LNCAP (cell line): ENCODE data around the gene GNL3.

Experiments
- TF ChIP-seq, protein P1 (sequence below): fragments of 450-650 bp; IDR thresholded peaks from 2 replicates; pipeline ENCODE4 v1.5.1; 2017; ENCODE audit warnings: mild to moderate bottlenecking

Gene GNL3

DNA sequence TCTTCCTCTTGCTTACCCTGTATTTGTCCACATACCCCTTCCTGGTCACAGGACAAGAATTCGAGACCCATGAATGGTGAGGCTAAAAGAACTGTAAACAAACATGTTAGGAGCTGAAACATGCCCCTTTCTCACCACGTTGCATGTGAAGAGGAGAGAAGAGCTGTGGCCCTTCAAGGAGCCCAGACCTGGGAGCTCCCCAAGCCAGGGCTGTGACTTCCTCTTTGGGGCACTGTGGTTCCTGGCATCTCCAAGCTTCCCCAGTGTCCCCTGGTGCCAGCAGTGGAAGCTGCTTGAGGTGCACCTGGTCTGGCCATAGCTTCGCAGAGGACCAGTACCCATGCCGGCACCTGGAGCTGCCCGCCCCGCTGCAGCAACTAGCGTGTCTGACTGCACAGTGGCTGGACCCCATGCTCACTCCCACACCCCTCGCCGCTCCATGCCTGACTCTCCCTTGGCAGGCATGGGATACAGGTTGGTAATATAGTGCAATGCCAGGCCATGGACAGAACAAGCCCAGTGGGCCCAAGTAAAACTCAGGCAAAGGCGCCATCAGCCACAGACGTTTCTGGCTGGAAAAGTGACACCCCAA lies 30.0 kb downstream of the GNL3 start:
- TF ChIP-seq, protein P1, sequence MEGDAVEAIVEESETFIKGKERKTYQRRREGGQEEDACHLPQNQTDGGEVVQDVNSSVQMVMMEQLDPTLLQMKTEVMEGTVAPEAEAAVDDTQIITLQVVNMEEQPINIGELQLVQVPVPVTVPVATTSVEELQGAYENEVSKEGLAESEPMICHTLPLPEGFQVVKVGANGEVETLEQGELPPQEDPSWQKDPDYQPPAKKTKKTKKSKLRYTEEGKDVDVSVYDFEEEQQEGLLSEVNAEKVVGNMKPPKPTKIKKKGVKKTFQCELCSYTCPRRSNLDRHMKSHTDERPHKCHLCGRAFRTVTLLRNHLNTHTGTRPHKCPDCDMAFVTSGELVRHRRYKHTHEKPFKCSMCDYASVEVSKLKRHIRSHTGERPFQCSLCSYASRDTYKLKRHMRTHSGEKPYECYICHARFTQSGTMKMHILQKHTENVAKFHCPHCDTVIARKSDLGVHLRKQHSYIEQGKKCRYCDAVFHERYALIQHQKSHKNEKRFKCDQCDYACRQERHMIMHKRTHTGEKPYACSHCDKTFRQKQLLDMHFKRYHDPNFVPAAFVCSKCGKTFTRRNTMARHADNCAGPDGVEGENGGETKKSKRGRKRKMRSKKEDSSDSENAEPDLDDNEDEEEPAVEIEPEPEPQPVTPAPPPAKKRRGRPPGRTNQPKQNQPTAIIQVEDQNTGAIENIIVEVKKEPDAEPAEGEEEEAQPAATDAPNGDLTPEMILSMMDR = no peak

DNA sequence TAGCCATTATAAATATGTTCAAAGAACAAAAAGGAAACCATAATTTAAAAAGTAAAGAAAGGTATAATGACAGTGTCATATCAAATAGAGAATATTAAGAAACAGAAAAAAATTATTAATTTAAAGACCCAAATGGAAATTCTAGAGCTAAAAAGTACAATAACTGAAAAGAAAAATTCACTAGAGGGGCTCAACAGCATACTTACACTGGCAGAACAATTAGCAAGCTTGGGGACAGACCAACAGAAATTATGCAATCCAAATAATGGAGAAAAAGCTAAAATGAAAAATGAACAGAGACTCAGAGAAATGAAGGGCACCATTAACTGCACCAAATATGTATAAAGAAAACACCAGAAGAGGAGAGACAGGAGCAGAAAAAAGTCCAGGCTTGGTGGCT lies 33.8 kb downstream of the GNL3 start:
- TF ChIP-seq, protein P1 = no peak

DNA sequence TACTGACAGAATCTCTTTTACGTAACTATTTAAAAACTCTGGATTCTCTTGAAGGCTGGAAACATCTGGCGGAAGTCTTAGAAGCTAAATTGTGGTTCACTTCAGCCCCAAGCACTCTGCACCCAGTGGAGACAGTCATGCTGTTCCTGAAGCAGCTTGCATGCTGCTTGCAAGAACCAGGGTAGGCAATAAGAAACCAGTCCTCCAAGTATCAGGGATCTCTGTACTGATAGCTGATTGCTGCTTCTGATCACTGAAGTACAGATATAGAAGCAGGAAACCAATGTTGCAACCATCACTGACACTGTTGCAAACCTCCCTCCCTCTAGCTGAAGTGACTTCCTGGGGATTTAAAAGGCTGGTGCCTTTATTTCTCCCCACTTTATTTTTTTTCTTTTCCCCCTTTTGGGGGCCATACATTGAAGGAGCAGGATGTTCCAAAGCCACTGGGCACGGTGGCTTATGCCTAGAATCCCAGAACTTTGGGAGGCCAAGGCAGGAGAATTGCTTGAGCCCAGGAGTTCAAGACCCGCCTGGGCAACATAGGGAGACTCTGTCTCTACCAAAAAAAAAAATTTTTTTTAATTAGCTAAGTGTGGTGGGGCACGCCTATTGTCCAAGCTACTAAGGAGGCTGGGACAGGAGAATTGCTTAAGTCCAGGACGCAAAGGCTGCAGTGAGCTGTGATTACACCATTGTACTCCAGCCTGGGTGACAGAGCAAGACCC lies 35.3 kb downstream of the GNL3 start:
- TF ChIP-seq, protein P1 = no peak

DNA sequence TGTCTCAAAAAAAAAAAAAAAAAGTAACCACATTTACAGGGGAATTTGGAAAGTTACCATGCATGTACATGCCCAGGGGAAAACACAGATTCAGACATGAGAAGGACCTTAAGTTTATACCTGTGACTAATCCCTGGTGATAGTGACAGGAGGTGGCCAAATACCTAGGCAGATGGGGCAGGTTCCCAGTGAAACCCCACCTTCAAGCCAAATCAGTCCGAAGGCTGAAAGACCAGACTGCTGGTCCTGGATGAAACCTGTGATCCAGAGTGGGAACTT lies 35.8 kb downstream of the GNL3 start:
- TF ChIP-seq, protein P1 = no peak

DNA sequence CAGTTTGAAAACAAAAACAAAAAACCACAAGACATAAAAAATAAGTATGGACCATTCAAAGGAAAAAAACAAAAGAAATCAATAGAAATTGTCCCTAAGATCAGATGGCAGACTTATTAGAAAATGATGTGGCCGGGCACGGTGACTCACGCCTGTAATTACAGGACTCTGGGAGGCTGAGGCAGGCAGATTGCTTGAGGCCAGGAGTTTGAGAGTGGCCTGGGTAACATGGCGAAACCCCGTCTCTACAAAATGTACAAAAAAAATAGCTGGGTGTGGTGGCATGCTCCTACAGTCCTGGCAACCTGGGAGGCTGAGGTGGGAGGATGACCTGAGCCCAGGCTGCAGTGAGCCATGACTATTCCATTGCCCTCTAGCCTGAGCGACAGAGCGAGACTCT lies 36.7 kb downstream of the GNL3 start:
- TF ChIP-seq, protein P1 = no peak

DNA sequence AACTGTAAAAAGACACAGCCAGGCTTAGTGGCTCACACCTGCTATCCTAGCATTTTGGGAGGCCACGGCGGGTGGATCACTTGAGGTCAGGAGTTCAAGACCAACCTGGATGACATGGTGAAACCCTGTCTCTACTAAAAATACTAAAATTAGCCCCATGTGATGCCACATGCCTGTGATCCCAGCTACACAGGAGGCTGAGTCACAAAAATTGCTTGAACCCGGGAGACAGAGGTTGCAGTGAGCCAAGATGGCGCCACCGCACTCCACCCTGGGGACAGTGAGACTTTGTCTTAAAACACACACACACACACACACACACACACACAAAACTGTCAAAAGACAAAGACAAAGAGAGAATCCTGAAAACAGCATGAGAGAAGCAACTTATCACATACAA lies 38.1 kb downstream of the GNL3 start:
- TF ChIP-seq, protein P1 = no peak

DNA sequence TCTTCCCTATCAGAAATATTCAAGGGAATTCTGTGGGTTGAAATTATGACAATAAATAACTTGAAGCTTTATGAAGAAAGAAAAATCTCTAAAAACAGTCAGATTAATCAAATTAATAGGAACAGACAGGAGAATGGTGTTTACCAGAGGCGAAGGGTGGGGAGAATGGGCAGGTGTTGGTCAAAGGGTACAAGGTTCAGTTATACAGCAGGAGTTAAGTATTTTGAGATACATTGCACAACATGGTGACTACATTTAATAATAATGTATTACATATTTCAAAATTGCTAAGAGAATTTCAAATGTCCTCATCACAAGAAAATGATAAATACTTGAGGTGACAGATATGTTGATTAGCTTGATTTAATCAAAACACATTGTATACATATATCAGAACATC lies 38.7 kb downstream of the GNL3 start:
- TF ChIP-seq, protein P1 = no peak

DNA sequence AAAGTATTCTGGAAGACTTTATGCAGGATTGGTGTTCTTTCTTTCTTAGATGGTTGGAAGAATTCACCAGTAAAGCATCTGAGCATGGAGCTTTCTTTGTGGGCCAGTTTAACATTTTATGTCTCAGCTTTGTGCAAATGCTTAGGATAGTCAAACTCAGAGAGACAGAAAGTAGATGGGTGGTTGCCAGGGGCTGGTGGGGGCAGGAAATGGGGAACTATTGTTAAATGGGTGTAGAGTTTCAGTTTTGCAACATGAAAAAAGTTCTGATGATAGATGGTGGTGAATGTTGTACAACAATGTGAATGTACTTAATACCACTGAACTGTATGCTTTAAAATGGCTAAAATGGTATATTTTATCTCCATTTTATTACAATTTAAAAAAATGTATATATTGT lies 44.8 kb downstream of the GNL3 start:
- TF ChIP-seq, protein P1 = no peak
